Measurements from ENCODE around the gene STING1.
"Not testable (repeated sequence)": the region's sequence is repeated elsewhere in the genome, so short reads cannot be mapped to it uniquely, and the experiment has no call there.

DNA sequence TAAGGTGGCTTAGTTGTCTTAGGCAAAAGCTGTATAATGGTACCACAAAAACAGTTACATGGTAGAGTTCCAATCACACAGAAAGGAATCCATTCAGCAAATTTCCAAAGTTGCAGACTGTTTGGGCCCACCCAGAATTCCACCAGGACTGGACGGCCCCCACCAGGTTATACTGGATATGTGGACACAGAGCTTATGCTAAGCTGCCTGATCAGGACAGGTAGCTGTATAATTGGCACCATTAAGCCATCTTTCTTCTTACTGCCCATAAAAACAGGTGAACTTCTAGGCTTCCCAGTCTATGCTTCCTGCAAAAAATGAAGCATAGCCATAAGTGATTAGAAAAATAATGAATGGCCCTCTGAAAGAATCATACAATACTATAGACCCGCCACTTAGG is 47.5 kb upstream of the STING1 start:
- TF ChIP-seq, protein P1, sequence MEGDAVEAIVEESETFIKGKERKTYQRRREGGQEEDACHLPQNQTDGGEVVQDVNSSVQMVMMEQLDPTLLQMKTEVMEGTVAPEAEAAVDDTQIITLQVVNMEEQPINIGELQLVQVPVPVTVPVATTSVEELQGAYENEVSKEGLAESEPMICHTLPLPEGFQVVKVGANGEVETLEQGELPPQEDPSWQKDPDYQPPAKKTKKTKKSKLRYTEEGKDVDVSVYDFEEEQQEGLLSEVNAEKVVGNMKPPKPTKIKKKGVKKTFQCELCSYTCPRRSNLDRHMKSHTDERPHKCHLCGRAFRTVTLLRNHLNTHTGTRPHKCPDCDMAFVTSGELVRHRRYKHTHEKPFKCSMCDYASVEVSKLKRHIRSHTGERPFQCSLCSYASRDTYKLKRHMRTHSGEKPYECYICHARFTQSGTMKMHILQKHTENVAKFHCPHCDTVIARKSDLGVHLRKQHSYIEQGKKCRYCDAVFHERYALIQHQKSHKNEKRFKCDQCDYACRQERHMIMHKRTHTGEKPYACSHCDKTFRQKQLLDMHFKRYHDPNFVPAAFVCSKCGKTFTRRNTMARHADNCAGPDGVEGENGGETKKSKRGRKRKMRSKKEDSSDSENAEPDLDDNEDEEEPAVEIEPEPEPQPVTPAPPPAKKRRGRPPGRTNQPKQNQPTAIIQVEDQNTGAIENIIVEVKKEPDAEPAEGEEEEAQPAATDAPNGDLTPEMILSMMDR (IDR thresholded peaks at IDR 0.05), result not testable (repeated sequence)
- TF ChIP-seq POLR2A (IDR thresholded peaks at IDR 0.05), result not testable (repeated sequence)

Data from testis (tissue), 2 donors.